ENCODE results near the gene ATAD3B.
A peak's percentile ranks its signal among the peaks of the same experiment; 100 is the strongest.
"Not testable (repeated sequence)": the region's sequence is repeated elsewhere in the genome, so short reads cannot be mapped to it uniquely, and the experiment has no call there.

Gene ATAD3B

DNA sequence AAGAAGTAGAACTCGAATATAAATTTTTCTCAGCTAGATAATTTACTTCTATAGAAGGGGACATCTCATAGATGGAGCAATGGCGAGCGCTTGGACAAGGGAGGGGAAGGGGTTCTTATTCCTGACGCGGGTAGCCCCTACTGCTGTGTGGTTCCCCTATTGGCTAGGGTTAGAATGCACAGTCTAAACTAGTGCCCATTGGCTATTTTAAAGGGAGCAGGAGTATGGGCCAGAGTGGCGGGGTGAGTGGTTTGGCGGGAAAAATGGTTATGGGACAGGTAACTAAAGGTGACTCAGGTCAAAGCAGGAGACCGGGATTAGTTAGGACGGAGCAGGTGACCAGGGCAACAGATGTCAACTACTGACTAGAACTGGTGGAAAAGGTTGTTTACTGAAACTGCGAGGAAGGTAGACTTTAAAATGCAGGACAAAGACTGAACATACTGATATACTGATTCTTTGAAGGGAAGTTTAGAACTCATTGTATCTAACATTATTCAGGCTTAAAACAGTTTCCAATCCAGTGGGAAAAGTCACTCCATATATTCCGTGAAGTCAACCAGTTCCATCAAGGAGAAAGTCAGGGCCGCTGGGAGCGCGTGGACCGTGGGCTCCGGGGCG lies 39.5 kb downstream of the ATAD3B start:
- DNase-seq (ENCODE audit: low read depth): no peak

- DNase-seq (ENCODE audit: low read depth): peak; percentile 96
These were observed 40.1 kb downstream of the ATAD3B start, which contains the start of gene ATAD3A for GRCh38 chr1:1511533-1512285. TSS of gene ATAD3A (plus strand) at chr1:1512162. CDS start at chr1:1512269, 107 bp downstream.

DNA sequence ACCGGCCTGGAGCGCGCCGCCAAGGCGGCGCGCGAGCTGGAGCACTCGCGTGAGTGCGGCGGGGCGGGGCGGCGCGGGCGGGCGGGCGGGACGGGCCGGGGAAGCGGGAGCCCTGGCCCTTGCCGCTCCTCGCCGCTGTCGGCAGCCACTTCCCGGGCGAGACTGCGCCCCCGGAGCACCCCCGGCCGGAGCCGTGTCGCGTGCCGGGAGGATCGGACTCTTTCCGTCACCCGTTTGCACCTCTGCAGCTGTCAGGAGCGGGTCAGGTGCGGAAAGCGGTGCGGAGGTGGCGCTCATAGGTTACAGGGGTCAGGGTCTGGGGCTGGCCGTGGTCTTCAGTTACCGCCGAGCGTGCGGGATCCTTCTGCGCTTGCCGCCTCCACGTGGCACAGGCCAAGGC lies 40.9 kb downstream of the ATAD3B start:
- not testable (repeated sequence) for DNase-seq (ENCODE audit: low read depth)

- DNase-seq (ENCODE audit: low read depth): not testable (repeated sequence)
These were observed 42.1 kb downstream of the ATAD3B start for GRCh38 chr1:1513675-1514074.

GRCh38 chr1:1514376-1514775 lies 42.8 kb downstream of the ATAD3B start:
- DNase-seq (ENCODE audit: low read depth): not testable (repeated sequence)

DNA sequence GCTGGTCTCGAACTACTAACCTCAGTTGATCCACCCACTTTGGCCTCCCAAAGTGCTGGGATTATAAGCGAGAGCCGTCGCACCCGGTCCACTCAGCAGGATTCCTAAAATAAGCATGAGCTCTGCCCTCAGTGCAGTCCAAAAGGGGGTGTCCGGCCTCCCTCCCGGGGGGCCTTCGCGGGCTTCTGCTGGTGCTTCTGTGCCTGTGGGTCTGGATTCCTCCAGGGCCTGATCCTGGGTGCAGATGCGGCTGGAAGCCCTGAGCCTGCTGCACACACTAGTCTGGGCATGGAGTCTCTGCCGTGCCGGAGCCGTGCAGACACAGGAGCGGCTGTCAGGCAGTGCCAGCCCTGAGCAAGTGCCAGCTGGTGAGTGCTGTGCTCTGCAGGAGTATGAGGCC lies 45.4 kb downstream of the ATAD3B start:
- not testable (repeated sequence) for DNase-seq (ENCODE audit: low read depth)

GRCh38 chr1:1517973-1518620 lies 46.5 kb downstream of the ATAD3B start:
- DNase-seq (ENCODE audit: low read depth): no peak

- not testable (repeated sequence) for DNase-seq (ENCODE audit: low read depth)
These were observed 47.0 kb downstream of the ATAD3B start for GRCh38 chr1:1518621-1519007.

GRCh38 chr1:1519805-1520505 lies 48.4 kb downstream of the ATAD3B start:
- DNase-seq (ENCODE audit: low read depth): not testable (repeated sequence)

DNA sequence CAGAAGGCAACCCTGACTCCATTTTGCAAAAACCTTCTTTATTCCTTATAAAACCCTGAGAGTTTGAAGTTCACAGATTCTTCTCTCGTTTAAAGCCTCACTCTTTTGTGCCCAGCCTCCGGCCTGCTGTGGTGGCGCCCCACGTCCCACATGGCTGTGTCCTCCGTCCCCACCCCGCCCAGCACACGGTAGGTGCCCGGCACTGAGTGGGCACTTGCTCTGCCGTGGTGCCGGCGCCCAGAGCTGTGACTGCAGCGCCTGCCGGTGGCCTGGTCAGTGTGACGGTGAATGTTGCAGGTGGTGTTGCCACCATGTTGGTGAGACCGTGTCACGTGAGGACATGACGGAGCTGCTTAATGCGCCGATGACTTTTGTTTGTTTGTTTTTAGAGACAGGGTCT lies 49.8 kb downstream of the ATAD3B start:
- no peak for DNase-seq (ENCODE audit: low read depth)

GRCh38 chr1:1522536-1522935 lies 51.0 kb downstream of the ATAD3B start:
- not testable (repeated sequence) for DNase-seq (ENCODE audit: low read depth)

GRCh38 chr1:1523226-1523625 lies 51.7 kb downstream of the ATAD3B start:
- not testable (repeated sequence) for DNase-seq (ENCODE audit: low read depth)

DNA sequence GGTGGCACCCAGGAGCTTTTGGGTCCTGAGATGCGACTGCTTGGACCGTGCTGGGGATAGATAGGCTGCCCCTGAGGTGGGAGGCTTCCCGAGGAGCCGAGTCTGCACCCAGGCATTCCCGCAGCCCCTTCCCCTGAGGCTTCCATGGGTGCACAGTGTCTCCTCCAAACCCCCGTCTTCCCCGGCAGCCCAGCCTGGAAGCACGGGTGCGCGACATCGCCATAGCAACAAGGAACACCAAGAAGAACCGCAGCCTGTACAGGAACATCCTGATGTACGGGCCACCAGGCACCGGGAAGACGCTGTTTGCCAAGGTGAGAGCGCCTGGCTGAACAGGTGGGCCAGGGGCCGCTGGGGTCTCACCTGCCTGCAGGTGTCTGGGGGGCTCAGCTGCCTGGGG lies 52.1 kb downstream of the ATAD3B start:
- not testable (repeated sequence) for DNase-seq (ENCODE audit: low read depth)

DNA sequence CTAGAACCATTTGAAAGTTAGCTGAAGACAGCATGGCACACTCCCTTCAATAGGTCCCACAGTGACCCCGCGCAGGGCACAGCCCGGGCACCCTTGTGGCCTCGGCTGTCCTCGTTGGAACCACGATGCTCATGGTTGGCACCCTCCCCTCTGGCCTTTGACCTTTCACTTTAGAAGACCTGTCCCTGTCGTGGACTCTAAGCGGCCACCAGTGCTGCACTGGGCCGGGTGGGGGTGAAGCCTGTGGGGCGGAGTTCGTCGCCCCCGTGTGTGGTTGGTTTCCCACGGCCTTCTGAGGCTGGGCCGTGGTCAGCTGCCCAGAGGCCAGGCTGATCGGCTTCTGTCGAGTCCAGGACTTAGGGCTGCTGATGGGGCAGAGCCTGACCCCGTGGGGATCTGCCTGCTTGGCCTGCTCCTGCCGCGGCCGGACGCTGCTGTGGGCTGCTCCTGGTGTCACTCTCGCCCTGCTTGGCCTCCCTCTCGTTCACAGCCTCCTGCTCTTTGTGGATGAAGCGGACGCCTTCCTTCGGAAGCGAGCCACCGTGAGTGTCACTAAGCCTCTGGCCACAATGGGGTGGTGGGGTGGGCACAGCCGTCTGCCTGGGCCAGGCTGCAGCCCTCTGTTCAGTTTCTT lies 53.3 kb downstream of the ATAD3B start:
- DNase-seq (ENCODE audit: low read depth): not testable (repeated sequence)

GRCh38 chr1:1526476-1526875 lies 54.9 kb downstream of the ATAD3B start:
- DNase-seq (ENCODE audit: low read depth): not testable (repeated sequence)

GRCh38 chr1:1527092-1527816 lies 55.7 kb downstream of the ATAD3B start:
- no peak for DNase-seq (ENCODE audit: low read depth)

- no peak for DNase-seq (ENCODE audit: low read depth)
These were observed 57.0 kb downstream of the ATAD3B start for GRCh38 chr1:1528301-1529267.

- no peak for DNase-seq (ENCODE audit: low read depth)
These were observed 57.8 kb downstream of the ATAD3B start for GRCh38 chr1:1529321-1529720.

GRCh38 chr1:1529936-1530335 lies 58.4 kb downstream of the ATAD3B start:
- DNase-seq (ENCODE audit: low read depth): no peak

GRCh38 chr1:1531947-1532346 lies 60.4 kb downstream of the ATAD3B start:
- no peak for DNase-seq (ENCODE audit: low read depth)

All from stromal cell of bone marrow (primary cell).